Ishikawa (cell line): ENCODE data around the gene VPS26A.

Experiments used
- CEBPB ChIP-seq: IDR thresholded peaks from 2 replicates; pipeline ENCODE4 v1.6.1; 2012
- CREB1 ChIP-seq: IDR thresholded peaks from 2 replicates; pipeline ENCODE4 v1.6.1; 2012; ENCODE audit warnings: low read depth
- FOXM1 ChIP-seq: IDR thresholded peaks from 2 replicates; pipeline ENCODE4 v1.6.1; 2012; ENCODE audit warnings: low read depth, borderline replicate concordance
- RAD21 ChIP-seq: IDR thresholded peaks from 2 replicates; pipeline ENCODE4 v1.6.1; 2012; ENCODE audit warnings: low read depth
- TCF12 ChIP-seq: IDR thresholded peaks from 2 replicates; pipeline ENCODE4 v1.6.1; 2012; ENCODE audit warnings: low read depth
- ZBTB7A ChIP-seq: IDR thresholded peaks from 2 replicates; pipeline ENCODE4 v1.6.1; 2012; ENCODE audit warnings: low read depth
- TF ChIP-seq, protein P1 (sequence below): IDR thresholded peaks from 2 replicates; pipeline ENCODE4 v1.6.1; 2012
- TF ChIP-seq, protein P2 (sequence below): IDR thresholded peaks from 2 replicates; pipeline ENCODE4 v1.6.1; 2012; ENCODE audit warnings: low read depth, mild to moderate bottlenecking
- TF ChIP-seq, protein P3 (sequence below): IDR thresholded peaks from 2 replicates; pipeline ENCODE4 v1.6.1; 2012

DNA sequence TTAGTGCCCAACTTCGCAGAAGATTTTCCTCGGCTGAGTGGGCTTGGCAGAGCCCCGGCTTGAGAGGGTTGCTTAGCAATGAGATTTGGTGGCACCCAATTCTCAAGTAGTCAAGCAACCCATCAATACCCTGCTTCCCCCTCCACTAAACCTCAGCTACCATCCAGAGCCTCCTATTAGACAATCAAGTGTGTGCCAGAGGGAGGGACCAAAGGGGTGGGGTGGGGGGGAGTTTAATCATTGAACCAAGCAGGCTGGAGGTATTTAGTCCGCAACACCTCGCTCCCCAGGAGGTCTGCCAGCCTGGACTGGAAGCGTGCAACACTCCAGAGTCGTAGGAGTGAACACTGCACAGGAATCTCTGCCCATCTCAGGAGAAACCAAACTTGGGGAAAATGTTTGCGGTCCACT lies 96.1 kb downstream of the VPS26A start, which contains the start of gene HKDC1:
- no peak for TF ChIP-seq TCF12
- no peak for TF ChIP-seq RAD21
- TF ChIP-seq FOXM1: no peak
- TF ChIP-seq, protein P1, sequence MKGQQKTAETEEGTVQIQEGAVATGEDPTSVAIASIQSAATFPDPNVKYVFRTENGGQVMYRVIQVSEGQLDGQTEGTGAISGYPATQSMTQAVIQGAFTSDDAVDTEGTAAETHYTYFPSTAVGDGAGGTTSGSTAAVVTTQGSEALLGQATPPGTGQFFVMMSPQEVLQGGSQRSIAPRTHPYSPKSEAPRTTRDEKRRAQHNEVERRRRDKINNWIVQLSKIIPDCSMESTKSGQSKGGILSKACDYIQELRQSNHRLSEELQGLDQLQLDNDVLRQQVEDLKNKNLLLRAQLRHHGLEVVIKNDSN: no peak
- TF ChIP-seq, protein P2, sequence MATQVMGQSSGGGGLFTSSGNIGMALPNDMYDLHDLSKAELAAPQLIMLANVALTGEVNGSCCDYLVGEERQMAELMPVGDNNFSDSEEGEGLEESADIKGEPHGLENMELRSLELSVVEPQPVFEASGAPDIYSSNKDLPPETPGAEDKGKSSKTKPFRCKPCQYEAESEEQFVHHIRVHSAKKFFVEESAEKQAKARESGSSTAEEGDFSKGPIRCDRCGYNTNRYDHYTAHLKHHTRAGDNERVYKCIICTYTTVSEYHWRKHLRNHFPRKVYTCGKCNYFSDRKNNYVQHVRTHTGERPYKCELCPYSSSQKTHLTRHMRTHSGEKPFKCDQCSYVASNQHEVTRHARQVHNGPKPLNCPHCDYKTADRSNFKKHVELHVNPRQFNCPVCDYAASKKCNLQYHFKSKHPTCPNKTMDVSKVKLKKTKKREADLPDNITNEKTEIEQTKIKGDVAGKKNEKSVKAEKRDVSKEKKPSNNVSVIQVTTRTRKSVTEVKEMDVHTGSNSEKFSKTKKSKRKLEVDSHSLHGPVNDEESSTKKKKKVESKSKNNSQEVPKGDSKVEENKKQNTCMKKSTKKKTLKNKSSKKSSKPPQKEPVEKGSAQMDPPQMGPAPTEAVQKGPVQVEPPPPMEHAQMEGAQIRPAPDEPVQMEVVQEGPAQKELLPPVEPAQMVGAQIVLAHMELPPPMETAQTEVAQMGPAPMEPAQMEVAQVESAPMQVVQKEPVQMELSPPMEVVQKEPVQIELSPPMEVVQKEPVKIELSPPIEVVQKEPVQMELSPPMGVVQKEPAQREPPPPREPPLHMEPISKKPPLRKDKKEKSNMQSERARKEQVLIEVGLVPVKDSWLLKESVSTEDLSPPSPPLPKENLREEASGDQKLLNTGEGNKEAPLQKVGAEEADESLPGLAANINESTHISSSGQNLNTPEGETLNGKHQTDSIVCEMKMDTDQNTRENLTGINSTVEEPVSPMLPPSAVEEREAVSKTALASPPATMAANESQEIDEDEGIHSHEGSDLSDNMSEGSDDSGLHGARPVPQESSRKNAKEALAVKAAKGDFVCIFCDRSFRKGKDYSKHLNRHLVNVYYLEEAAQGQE: no peak
- TF ChIP-seq, protein P3, sequence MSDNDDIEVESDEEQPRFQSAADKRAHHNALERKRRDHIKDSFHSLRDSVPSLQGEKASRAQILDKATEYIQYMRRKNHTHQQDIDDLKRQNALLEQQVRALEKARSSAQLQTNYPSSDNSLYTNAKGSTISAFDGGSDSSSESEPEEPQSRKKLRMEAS: no peak
- no peak for TF ChIP-seq CREB1
- TF ChIP-seq ZBTB7A: no peak
- no peak for TF ChIP-seq CEBPB
